Kidney epithelial cell (primary cell): ENCODE results near the gene LINC00237. TPM values are rescaled to one million over a fixed set of nuclear protein-coding genes. Genes with fewer than 3 reads are reported as not detected.
A peak's percentile ranks its signal among the peaks of the same experiment; 100 is the strongest.

Source experiments
- DNase-seq: peaks from one replicate; pipeline ENCODE4 v3.0.0-alpha.2; 2010; ENCODE audit warnings: low read depth
- H3K27me3 ChIP-seq: 2 replicates; pipeline ENCODE4 v1.6.0; 2011; ENCODE audit warnings: low read length; ENCODE audit not compliant: control insufficient read depth, insufficient read depth
- H3K36me3 ChIP-seq: 2 replicates; pipeline ENCODE4 v1.5.1; 2011; ENCODE audit warnings: low read length; ENCODE audit not compliant: control insufficient read depth, insufficient read depth
- H3K4me3 ChIP-seq: 2 replicates; pipeline ENCODE4 v1.5.1; 2011; ENCODE audit warnings: low read depth, mild to moderate bottlenecking, control low read depth, low read length
- CTCF ChIP-seq: IDR thresholded peaks from 2 replicates; pipeline ENCODE4 v1.5.1; 2011; ENCODE audit warnings: mild to moderate bottlenecking, moderate library complexity, low read length, control low read depth, inconsistent platforms; ENCODE audit not compliant: insufficient read depth, poor library complexity, severe bottlenecking
- total RNA-seq: library from RNA; depleted of rRNA; stranded (reverse); fragments of >200 nt; gene quantifications from 2 replicates; pipeline ENCODE4 v1.2.3, GENCODE V29; 2015

Gene LINC00237
- total RNA-seq, 1 donor from 2014 or later, result not detected

GRCh38 chr20:21052686-21053001 is 53.5 kb downstream of the LINC00237 start:
- no peak for DNase-seq
- H3K27me3 ChIP-seq, result no peaks in the 10 kb centered on the region
- no peak overlapping the region for H3K4me3 ChIP-seq
- no peak for TF ChIP-seq CTCF
- H3K36me3 ChIP-seq, result no peaks in the 10 kb centered on the region

- H3K4me3 ChIP-seq, result no peak overlapping the region
- H3K36me3 ChIP-seq, result no peaks in the 10 kb centered on the region
- no peak for TF ChIP-seq CTCF
- no peak for DNase-seq
- no peaks in the 10 kb centered on the region for H3K27me3 ChIP-seq
Measured at GRCh38 chr20:21052241-21052640, 53.9 kb downstream of the LINC00237 start.

DNA sequence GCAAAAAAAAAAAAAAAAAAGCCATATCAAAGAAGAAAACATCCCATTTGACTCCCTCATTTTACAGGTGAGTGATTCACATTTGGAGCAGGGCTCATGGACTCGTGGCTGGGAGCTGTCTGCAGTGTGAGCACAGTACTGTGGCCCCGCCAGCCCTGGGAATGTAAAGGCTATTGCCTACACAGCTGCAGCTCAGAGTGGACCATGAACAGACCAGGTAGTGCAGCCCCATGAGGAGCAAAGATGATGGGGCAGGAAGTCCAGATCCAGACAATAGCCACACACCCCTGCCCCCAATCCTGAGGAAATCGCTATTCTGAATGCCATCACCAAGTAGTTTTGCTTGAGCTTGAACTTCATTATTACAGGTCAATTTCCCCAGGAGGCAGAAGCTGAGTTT is 55.4 kb downstream of the LINC00237 start:
- no peak for DNase-seq
- TF ChIP-seq CTCF, result no peak

DNA sequence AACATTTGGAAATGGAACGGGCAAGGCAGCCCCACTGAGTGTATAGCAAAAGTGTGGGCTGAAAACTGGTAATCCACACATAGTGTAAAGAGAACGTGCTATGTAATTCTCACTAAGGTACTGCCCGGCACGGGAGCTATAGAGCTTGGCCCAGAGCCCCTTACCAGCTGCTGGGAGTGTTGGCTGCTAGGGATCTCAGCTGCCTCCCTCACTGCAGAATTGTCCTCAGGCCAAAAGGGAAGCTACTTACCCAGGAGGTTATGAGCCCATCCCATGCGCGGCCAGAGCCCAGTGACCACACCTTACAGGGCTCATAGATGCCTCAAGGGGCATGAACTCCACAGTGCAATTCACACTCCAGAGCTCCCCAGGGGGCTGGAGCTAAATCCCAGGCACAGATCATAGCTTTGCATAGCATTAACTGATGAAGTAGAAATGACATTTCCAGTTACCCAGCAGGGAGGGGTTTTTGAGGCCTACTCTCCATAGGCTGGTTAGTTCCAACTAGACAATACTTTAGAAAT is 56.8 kb downstream of the LINC00237 start:
- no peak for TF ChIP-seq CTCF
- no peak overlapping the region for H3K4me3 ChIP-seq
- no peak for DNase-seq
- no peaks in the 10 kb centered on the region for H3K36me3 ChIP-seq
- no peaks in the 10 kb centered on the region for H3K27me3 ChIP-seq

More for the DNA sequence above, 55.4 kb downstream of the LINC00237 start:
- no peak overlapping the region for H3K4me3 ChIP-seq
- no peaks in the 10 kb centered on the region for H3K27me3 ChIP-seq
- no peaks in the 10 kb centered on the region for H3K36me3 ChIP-seq

DNA sequence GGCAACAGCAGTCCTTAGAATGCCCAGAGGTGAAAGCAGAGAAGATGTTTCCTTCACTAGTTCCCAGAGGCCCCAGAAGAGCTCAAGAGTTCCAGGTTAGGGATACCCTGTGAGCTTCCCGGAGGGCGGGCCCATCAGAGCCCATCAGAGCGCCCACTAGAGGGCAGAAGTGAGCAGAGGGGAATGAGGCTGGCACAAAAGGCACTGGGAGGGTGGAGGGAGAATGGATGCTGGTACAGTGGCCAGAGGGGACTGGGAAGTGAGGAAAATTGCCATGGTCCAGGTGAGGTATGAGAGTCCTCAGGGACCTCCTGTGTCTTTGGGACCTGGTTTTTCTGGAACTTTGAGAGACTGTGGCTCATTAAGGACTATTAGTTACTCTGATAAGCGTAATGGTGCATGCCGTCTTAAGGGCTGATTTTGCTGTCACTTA is 57.3 kb downstream of the LINC00237 start:
- no peaks in the 10 kb centered on the region for H3K36me3 ChIP-seq
- H3K4me3 ChIP-seq, result no peak overlapping the region
- TF ChIP-seq CTCF, result peak; percentile 66
- DNase-seq, result no peak
- H3K27me3 ChIP-seq, result no peaks in the 10 kb centered on the region

- DNase-seq, result no peak
- TF ChIP-seq CTCF, result no peak
- Histone ChIP-seq H3K4me3 (no peak overlapping the region), H3K27me3 (no peaks in the 10 kb centered on the region), H3K36me3 (no peaks in the 10 kb centered on the region)
Measured at GRCh38 chr20:21047981-21048380, 58.2 kb downstream of the LINC00237 start.
